Forelimb muscle (tissue), 1 donor: Measurements from ENCODE around the gene TMEM119. TPM values are rescaled to one million over a fixed set of nuclear protein-coding genes. Genes with fewer than 3 reads are reported as not detected.

Experiments used
- DNase-seq: peaks from one replicate; pipeline ENCODE4 v3.0.0-alpha.2; 2013; ENCODE audit warnings: low read depth
- polyA plus RNA-seq: library from polyadenylated mRNA; unstranded; fragments of 120-200 nt; gene quantifications from one replicate; pipeline ENCODE4 v1.2.1, GENCODE V29; 2013; ENCODE audit not compliant: insufficient read length

Gene TMEM119
- polyA plus RNA-seq, 1 donor: 30.2 TPM

GRCh38 chr12:108616359-108616758 lies 18.5 kb upstream of the TMEM119 start:
- no peak for DNase-seq

- no peak for DNase-seq
Measured at GRCh38 chr12:108615918-108616317, 18.0 kb upstream of the TMEM119 start.

- no peak for DNase-seq
Measured at GRCh38 chr12:108614639-108615038, 16.8 kb upstream of the TMEM119 start.

- DNase-seq: no peak
Measured at GRCh38 chr12:108614041-108614440, 16.2 kb upstream of the TMEM119 start.

- no peak for DNase-seq
Measured at GRCh38 chr12:108613548-108613947, 15.7 kb upstream of the TMEM119 start.

GRCh38 chr12:108612788-108613282 lies 15.0 kb upstream of the TMEM119 start:
- no peak for DNase-seq

GRCh38 chr12:108611884-108612415 lies 14.1 kb upstream of the TMEM119 start:
- DNase-seq: no peak

- no peak for DNase-seq
Measured at GRCh38 chr12:108610856-108611605, 13.1 kb upstream of the TMEM119 start.

- no peak for DNase-seq
Measured at GRCh38 chr12:108610336-108610815, 12.5 kb upstream of the TMEM119 start.

GRCh38 chr12:108609537-108610335 lies 11.9 kb upstream of the TMEM119 start:
- peak; percentile 90 for DNase-seq

GRCh38 chr12:108608616-108609015 lies 10.7 kb upstream of the TMEM119 start:
- no peak for DNase-seq

GRCh38 chr12:108607981-108608600 lies 10.2 kb upstream of the TMEM119 start:
- DNase-seq: no peak

- no peak for DNase-seq
Measured at GRCh38 chr12:108606492-108606891, 8.6 kb upstream of the TMEM119 start.

- no peak for DNase-seq
Measured at GRCh38 chr12:108605690-108606406, 8.0 kb upstream of the TMEM119 start.

GRCh38 chr12:108605000-108605689 lies 7.3 kb upstream of the TMEM119 start:
- DNase-seq: no peak

- no peak for DNase-seq
Measured at GRCh38 chr12:108604208-108604941, 6.5 kb upstream of the TMEM119 start.

- DNase-seq: no peak
Measured at GRCh38 chr12:108603743-108604142, 5.9 kb upstream of the TMEM119 start.

- no peak for DNase-seq
Measured at GRCh38 chr12:108602976-108603704, 5.3 kb upstream of the TMEM119 start.

GRCh38 chr12:108602209-108602705 lies 4.4 kb upstream of the TMEM119 start:
- no peak for DNase-seq
